GM19438 (cell line): ENCODE data around the gene SLC25A41.
A peak's percentile ranks its signal among the peaks of the same experiment; 100 is the strongest.
"Not testable (repeated sequence)": the region's sequence is repeated elsewhere in the genome, so short reads cannot be mapped to it uniquely, and the experiment has no call there.

Source experiments
- ATAC-seq: cut with Tn5 transposase; IDR thresholded peaks from one replicate; pipeline ENCODE4 v1.9.1; 2021; ENCODE audit warnings: low read depth; ENCODE audit not compliant: unreplicated experiment

Gene SLC25A41

GRCh38 chr19:6412447-6413091 is 21.0 kb downstream of the SLC25A41 start:
- no peak for ATAC-seq

GRCh38 chr19:6412061-6412446 is 21.5 kb downstream of the SLC25A41 start:
- ATAC-seq: no peak

GRCh38 chr19:6409346-6409745 is 24.2 kb downstream of the SLC25A41 start:
- no peak for ATAC-seq

GRCh38 chr19:6406401-6406800 is 27.2 kb downstream of the SLC25A41 start:
- no peak for ATAC-seq

- no peak for ATAC-seq
Measured at GRCh38 chr19:6402837-6403608, 30.5 kb downstream of the SLC25A41 start.

- ATAC-seq: no peak
Measured at GRCh38 chr19:6402058-6402457, 31.5 kb downstream of the SLC25A41 start.

- not testable (repeated sequence) for ATAC-seq
Measured at GRCh38 chr19:6400062-6400944, 33.3 kb downstream of the SLC25A41 start.

GRCh38 chr19:6396305-6396704 is 37.3 kb downstream of the SLC25A41 start:
- no peak for ATAC-seq

GRCh38 chr19:6394831-6395230 is 38.7 kb downstream of the SLC25A41 start:
- no peak for ATAC-seq

- peak; percentile 8 for ATAC-seq
Measured at GRCh38 chr19:6393983-6394412, 39.6 kb downstream of the SLC25A41 start.

- peak; percentile 88 for ATAC-seq
Measured at GRCh38 chr19:6393074-6393982, 40.2 kb downstream of the SLC25A41 start, which contains the start of gene GTF2F1. TSS of gene GTF2F1 (minus strand) at chr19:6393164. CDS start at chr19:6392995, 169 bp downstream.

GRCh38 chr19:6392221-6393073 is 41.1 kb downstream of the SLC25A41 start:
- peak; percentile 16 for ATAC-seq

GRCh38 chr19:6387372-6387771 is 46.2 kb downstream of the SLC25A41 start:
- ATAC-seq: no peak

GRCh38 chr19:6384381-6384780 is 49.2 kb downstream of the SLC25A41 start:
- ATAC-seq: no peak

GRCh38 chr19:6383188-6383587 is 50.4 kb downstream of the SLC25A41 start:
- no peak for ATAC-seq

- ATAC-seq: no peak
Measured at GRCh38 chr19:6381030-6381750, 52.4 kb downstream of the SLC25A41 start.

- ATAC-seq: no peak
Measured at GRCh38 chr19:6379744-6380143, 53.8 kb downstream of the SLC25A41 start.

GRCh38 chr19:6378486-6378885 is 55.1 kb downstream of the SLC25A41 start:
- ATAC-seq: no peak
